GM18951 (cell line): ENCODE data around the gene NPHP4.

Source experiments
- POLR2A ChIP-seq: IDR thresholded peaks from 4 replicates; pipeline ENCODE4 v1.6.1; 2011; ENCODE audit warnings: mild to moderate bottlenecking; ENCODE audit not compliant: insufficient read length, insufficient read depth; ENCODE audit errors: extremely low read depth
- in situ Hi-C: fragments of 300-500 bp; cut with MboI; formaldehyde crosslinking; loops from one replicate; pipeline ENCODE4 v1.12.0; 2022; ENCODE audit warnings: low sequenced_read_pairs, mixed read lengths, inconsistent platforms; ENCODE audit not compliant: unreplicated experiment

The NPHP4 gene

DNA sequence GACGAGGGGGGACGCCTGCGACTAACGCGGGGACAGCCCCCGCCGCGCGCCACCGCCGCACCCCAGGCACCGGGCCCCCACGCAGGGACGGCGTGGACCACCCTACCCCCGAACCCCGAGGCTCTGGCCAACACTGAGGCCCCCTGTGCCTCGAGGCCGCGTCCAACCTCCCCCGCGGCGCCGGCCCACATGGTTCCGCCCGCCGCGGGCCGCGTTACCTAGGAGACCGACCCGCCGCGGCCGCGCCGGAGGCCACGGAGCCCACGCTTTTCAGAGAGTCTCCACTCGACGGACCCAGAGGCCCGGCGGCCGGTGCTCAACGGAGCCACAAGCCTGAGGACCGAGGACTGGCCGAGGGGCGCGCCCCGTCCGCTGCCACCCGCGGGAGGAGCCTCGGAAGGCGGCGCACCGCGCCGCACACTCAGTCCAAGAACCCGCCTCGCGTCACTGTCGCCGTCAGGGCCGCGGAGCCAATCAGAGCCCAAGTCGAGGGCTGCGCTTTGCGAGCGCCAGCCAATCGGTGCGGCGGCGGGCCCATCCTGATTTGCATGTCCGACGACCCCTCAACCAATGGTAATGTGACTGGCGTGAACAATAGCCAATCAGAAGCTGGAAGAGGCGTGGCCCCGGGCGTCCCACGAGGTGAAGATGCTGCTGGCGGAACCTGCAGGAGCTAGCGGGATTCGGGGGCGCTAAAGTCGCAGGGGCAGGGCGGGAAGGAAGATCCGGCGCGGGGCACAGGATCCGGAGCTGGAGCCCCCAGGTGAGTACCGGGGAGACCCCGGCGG lies at the start of gene NPHP4:
Gene NPHP4, minus strand, starts transcription at position 400 of the 788 bp plus-strand sequence. CDS start 6,136 bp downstream, outside the sequence.
- in situ Hi-C loops: no loop called here
- TF ChIP-seq POLR2A: peak; percentile 69

DNA sequence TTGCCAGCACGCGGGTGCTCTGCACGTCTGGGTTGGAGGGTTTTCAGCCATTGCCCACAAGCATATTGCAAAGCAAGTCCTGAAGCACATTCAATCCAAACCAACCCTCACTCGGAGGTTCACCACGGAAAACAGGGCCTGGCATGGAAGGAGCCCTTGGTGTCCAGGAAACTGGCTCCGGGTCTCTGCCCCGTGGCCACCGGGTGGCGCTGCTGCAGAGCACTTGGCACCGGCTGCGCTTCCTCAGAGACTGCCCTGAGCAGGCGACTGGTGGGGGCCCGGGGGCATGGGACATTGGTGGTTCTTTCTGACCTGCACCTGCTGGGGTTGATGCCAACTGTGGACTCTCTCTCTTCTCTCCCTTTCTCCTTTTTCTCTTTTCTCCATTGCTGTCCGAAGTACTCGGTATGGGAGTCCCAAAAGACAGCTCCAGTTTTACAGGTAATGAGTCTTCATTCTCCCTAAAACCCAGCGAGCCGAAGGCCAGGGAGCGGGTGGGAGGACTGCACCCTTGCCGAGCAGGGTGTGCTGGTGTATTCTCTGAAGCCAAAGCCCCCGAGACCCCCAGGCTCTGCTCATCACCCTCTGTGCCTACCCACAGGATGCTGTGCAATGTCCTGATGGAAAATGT lies 49.3 kb upstream of the NPHP4 start:
- in situ Hi-C loops: no loop called here
- TF ChIP-seq POLR2A: no peak

DNA sequence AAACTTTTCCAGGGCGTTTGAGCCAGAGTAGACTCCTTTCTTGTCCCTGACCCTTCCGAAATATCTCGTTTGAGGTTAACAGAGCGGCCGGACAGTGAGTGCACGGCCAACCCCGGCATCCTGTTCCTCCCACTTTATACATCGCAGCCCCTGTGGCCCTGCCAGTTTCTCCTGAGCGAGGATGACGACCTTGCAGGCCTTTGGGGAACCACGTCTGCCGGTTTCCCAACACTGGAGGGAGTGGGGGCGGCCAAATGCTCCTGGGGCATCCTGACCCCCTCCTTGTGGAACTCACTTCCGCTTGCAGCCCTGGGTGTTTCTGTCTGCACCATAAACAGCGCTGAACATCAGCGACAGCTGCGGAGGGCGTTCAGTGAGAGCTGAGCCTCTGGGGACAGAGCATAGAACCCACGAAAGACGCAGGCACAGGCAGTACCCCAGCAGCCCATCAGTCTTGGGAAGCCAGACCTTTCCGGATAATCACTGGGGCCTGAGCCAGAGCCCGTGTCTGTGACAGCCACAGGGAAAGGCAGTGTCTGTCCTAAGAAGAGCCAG lies 48.7 kb upstream of the NPHP4 start:
- TF ChIP-seq POLR2A: no peak

DNA sequence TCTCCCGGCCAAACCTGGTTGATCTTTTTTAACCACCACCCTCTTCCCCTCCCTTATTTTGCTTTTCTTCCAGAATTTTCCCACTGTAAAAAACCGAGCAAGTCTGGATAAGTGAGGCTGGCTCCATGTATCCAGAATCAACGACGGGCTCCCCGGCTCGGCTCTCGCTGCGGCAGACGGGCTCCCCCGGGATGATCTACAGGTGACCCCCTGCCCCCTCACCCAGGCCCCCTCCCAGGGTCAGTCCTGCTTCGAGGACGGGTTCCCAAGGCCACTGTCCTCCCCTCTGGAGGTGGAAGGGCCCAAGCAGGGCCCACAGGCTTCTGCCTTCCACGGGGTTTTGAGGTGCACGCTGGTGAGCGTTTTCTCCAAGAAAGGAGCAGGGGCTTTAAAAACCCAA lies 48.2 kb upstream of the NPHP4 start:
- in situ Hi-C loops: no loop called here
- TF ChIP-seq POLR2A: no peak

More for the DNA sequence above, 48.7 kb upstream of the NPHP4 start:
- in situ Hi-C loops: no loop called here

DNA sequence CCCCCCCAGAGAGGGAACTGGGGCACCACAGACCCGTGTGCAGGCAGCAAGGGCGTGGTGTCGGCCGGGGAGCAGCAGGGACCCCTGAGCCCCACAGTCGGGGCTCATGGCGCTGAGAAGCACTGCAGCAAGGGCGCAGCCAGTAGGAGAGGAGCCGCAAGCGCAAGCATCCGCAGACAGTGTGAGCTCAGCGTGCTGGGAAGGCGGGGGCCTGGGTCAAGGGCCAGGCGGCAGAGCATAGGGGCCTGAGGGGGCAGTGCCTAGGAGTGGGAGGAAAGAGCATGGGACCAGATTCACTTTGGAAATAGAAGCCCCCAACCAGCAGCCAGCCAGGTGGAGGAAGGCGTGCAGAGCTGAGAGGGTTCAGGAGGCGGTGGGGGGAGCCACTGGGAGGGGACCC lies 46.8 kb upstream of the NPHP4 start:
- in situ Hi-C loops: no loop called here
- TF ChIP-seq POLR2A: no peak

DNA sequence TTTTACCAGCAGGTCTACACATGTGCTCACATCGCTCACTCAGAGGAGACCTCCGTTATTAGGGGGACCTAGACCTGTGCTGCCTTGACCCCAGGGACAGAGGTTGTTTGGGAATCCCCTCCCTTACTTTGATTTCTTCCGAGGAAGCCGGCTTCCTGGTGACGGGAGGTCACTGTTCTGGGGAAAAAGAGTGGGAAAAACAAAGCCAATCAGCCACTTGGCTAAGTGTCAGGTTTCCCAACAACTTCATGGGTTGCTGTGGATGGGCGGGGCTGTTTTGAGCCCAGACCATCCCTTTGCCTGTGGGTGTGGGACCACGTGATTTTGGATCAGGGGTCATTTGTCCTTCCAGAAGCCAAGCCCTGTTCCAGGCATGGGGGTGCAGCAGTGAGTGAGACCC lies 46.4 kb upstream of the NPHP4 start:
- in situ Hi-C loops: no loop called here
- TF ChIP-seq POLR2A: no peak

DNA sequence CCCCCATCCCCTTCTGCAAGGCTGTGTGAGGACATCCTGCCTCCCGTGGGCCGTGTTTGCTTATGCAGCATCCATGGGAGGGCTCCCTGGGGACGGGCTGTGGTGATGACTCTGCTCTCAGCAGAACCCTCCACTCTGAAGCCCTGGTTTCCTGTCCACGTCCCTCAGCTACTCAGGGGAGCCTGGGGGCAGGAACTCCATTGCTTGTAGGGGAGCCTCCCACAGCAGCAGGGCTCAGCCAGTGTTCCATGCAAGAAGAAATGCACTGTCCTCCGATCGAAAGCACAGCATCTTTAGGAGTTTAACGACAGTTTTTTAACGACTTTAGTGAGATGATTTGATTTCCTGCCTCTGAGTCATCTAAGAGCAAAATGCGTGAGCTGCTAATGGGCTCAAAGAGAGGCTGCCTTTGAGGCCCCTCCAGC lies 45.1 kb upstream of the NPHP4 start:
- TF ChIP-seq POLR2A: no peak
- in situ Hi-C loops: no loop called here

DNA sequence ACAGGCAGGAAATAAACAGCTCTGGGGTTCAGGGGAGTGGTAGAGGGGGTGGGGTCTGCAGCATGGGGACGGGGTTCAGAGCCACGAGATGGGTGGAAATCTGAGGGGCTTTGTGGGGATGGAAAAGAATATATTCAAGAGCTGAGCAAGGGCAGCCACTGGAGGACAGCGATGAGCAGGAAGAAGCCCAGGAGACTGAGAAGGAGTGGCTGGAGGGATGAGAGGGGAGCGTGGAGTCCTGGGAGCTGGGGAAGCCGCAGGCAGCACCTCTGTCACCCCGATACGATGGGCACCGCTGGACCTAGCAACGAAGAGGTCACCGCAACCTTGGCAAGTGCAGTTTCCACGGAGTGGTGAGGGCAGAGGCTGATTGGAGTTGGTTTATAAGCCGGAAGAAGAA lies 43.5 kb upstream of the NPHP4 start:
- in situ Hi-C loops: no loop called here

DNA sequence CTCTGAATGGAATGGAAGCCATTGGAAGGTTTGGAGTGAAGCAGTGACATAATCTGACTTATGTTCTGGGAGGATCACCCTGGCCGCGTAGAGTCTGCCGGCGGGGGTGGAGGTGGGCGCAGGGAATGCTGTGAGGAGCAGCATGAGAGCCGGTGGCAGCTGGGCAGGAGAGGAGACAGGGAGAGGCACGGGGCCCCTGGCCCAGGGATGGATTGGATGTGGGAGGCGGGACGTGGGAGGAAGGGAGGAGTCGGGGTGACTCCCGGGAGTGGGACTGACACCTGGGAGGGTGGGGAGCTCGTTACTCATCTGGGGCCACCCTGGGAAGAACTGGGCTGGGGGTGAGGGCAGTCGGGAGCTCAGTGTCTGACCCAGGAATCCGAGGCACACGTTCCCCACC lies 43.1 kb upstream of the NPHP4 start:
- in situ Hi-C loops: no loop called here
- no peak for TF ChIP-seq POLR2A

More for the DNA sequence above, 43.5 kb upstream of the NPHP4 start:
- TF ChIP-seq POLR2A: no peak

DNA sequence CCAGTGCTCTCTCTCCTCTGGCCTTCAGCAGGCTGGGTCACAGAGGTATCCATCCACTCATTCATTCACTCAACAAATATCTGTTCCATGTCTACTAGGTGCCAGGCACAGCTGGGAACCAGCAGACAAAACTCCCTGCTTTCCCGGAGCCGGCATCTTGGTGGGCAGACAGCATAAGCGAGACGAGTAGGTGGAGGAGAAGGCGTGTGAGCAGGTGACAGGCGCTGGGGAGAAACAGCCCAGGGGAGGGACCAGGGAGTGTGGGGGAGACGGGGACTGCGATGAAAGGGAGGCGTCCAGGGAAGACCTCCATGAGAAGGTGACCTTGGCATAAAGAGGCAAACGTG lies 42.5 kb upstream of the NPHP4 start:
- no peak for TF ChIP-seq POLR2A
- in situ Hi-C loops: no loop called here

DNA sequence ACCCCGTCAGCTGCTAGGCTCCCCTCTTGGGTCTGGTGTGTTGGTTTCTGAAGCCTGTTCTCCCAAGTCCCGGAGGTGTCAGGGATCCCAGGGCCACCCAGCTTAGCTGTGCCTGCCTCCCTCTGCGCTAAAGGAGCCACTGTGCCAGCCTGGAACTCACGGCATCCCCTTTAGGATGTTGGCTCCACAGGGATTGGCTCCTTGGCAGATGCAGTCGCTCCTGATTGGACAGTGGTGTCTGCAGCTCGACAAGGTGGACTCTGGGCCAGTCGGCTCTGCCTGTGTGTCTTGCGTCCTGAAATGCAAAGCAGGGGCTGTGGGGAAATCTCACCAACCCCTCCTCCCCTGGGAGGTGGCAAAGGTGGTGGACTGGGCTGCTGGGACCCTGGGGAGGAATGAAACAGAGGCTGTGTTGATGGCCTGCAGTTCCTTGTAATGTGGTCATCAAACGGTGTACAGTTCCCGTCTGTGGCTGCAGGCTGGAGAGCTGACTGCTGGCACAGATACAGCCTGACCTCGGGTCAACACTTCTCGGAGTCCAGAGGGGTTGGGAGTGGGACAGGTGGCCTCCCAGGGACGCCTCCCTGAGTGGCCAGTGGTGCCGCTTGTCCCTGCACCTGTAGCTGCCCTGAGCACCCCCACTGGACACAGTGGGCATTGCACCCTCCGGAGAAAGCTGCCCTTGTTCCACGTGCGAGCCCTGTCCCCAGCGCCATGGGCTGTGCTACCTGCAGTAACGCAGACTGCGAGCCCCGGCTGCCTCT lies 41.9 kb upstream of the NPHP4 start:
- in situ Hi-C loops: no loop called here
- TF ChIP-seq POLR2A: no peak

DNA sequence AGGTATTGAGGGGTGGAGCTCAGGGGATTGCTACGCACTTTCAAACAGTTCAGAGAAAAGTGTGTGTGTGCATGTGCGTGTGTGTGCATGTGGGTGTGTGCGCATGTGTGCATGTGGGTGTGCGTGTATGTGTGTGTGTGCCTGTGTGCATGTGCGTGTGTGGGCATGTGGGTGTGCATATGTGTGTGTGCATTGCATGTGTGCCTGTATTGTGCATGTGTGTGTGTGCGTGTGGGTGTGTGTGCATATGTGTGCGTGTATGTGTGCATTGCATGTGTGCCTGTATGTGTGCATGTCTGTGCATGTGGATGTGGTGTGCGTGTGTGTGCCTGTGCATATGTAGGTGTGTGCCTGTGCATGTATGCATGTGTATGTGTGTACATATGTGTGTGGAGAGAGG lies 40.9 kb upstream of the NPHP4 start:
- in situ Hi-C loops: no loop called here
- no peak for TF ChIP-seq POLR2A

DNA sequence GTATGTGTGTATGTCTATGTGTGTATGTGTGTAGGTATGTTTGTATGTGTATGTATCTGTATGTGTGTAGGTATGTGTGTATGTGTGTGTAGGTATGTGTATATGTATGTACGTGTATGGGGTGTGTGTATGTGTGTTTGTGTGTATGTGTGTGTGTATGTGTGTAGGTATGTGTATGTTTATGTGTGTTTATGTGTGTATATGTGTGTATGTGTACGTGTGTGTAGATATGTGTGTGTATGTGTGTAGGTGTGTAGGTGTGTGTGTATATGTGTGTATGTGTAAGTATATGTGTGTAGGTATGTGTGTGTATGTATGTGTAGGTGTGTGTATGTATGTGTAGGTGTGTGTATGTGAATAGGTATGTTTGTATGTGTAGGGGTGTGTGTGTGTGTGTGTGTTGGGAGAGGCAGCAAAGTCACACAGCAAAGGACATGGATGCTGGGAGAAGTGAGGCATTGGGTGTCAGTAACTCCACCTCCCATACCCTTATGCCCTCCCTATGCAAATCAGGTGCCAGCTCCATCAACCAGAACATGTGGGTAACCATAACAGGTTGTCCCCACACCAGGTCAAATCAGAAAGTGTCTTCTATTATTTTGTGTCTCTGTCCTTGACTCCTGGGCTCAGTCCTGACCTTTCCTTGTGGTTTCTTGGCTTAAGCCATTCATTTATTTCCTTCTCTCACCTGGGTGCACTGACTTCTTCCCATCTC lies 38.5 kb upstream of the NPHP4 start:
- in situ Hi-C loops: no loop called here
- no peak for TF ChIP-seq POLR2A
